Stimulated activated naive B cell treated with anti-CD40 and anti-IgM and Interleukin-4, amounts not matched to agents 10 μg/mL and 1 μg/mL and 100 μg/mL, for 72 hours (primary cell): ENCODE measurements around the gene ARL8B.
A peak's percentile ranks its signal among the peaks of the same experiment; 100 is the strongest.

Experiments
- ATAC-seq, 2 donors: fragments of 150-1000 bp; cut with Tn5 transposase; replicated peaks; 2 replicates each; pipeline ENCODE4 v1.10.0; 2021; ENCODE audit warnings: moderate library complexity in 1 of 2
- DNase-seq: peaks from one replicate; pipeline ENCODE4 v3.0.0; 2021
- H3K27ac Mint-ChIP-seq: one replicate; pipeline ENCODE4 v1.8.0; 2022; ENCODE audit warnings: mild to moderate bottlenecking, mixed read lengths
- H3K27me3 Mint-ChIP-seq, 2 donors: one replicate each; pipeline ENCODE4 v1.8.0; 2022; ENCODE audit warnings: mixed read lengths in 2 of 2
- H3K36me3 Mint-ChIP-seq, 2 donors: one replicate each; pipeline ENCODE4 v1.8.0; 2022; ENCODE audit warnings: mixed read lengths in 2 of 2, mild to moderate bottlenecking in 1 of 2
- H3K4me1 Mint-ChIP-seq, 2 donors: one replicate each; pipeline ENCODE4 v1.8.0; 2022; ENCODE audit warnings: mixed read lengths in 2 of 2, mild to moderate bottlenecking in 1 of 2
- H3K4me3 Mint-ChIP-seq, 2 donors: one replicate each; pipeline ENCODE4 v1.8.0; 2022; ENCODE audit warnings: mild to moderate bottlenecking in 2 of 2, mixed read lengths in 2 of 2, moderate library complexity in 1 of 2
- H3K9me3 Mint-ChIP-seq, 2 donors: one replicate each; pipeline ENCODE4 v1.8.0; 2022; ENCODE audit warnings: mixed read lengths in 2 of 2, mild to moderate bottlenecking in 1 of 2

The ARL8B gene

GRCh38 chr3:5191555-5192304 lies 69.6 kb downstream of the ARL8B start:
- peak overlapping the region; percentile 66 to 72 for H3K4me3 Mint-ChIP-seq

GRCh38 chr3:5192571-5193365 lies 70.7 kb downstream of the ARL8B start:
- Mint-ChIP-seq H3K9me3 (peaks cover 0 to 3% of the 10 kb centered on the region in 2 donors), H3K27me3 (no peaks in the 10 kb centered on the region), H3K4me3 (peak overlapping the region; percentile 66 to 72), H3K36me3 (peaks cover 72 to 85% of the 10 kb centered on the region in 2 donors), H3K27ac (peak overlapping the region; percentile 97), H3K4me1 (peaks cover 53 to 75% of the 10 kb centered on the region in 2 donors)
- ATAC-seq (no peak), DNase-seq (no peak)

More at GRCh38 chr3:5191555-5192304, 69.6 kb downstream of the ARL8B start:
- H3K27ac Mint-ChIP-seq: peak overlapping the region; percentile 97
- DNase-seq: no peak
- H3K36me3 Mint-ChIP-seq: peaks cover 64 to 74% of the 10 kb centered on the region in 2 donors
- H3K9me3 Mint-ChIP-seq: no peaks in the 10 kb centered on the region
- no peak for ATAC-seq
- H3K27me3 Mint-ChIP-seq: no peaks in the 10 kb centered on the region
- peaks cover 43 to 70% of the 10 kb centered on the region in 2 donors for H3K4me1 Mint-ChIP-seq

- H3K36me3 Mint-ChIP-seq: peaks cover 74 to 90% of the 10 kb centered on the region in 2 donors
- H3K4me1 Mint-ChIP-seq: peaks cover 60 to 91% of the 10 kb centered on the region in 2 donors
- no peak for DNase-seq
- peak overlapping the region; percentile 97 for H3K27ac Mint-ChIP-seq
- peak overlapping the region; percentile 61 to 62 for H3K4me3 Mint-ChIP-seq
- H3K9me3 Mint-ChIP-seq: peaks cover 0 to 4% of the 10 kb centered on the region in 2 donors
- no peak for ATAC-seq
- no peaks in the 10 kb centered on the region for H3K27me3 Mint-ChIP-seq
These were observed 72.2 kb downstream of the ARL8B start for GRCh38 chr3:5194341-5194740.

- no peaks in the 10 kb centered on the region for H3K27me3 Mint-ChIP-seq
- peak; percentile 35 to 39 for ATAC-seq
- peaks cover 0 to 4% of the 10 kb centered on the region in 2 donors for H3K9me3 Mint-ChIP-seq
- H3K4me3 Mint-ChIP-seq: peak overlapping the region; percentile 61 to 62
- H3K27ac Mint-ChIP-seq: peak overlapping the region; percentile 97
- peaks cover 74 to 88% of the 10 kb centered on the region in 2 donors for H3K36me3 Mint-ChIP-seq
- peaks cover 62 to 91% of the 10 kb centered on the region in 2 donors for H3K4me1 Mint-ChIP-seq
- DNase-seq: no peak
These were observed 72.9 kb downstream of the ARL8B start for GRCh38 chr3:5194801-5195509.

GRCh38 chr3:5195605-5196004 lies 73.5 kb downstream of the ARL8B start:
- Mint-ChIP-seq H3K4me3 (peak overlapping the region; percentile 61 to 62), H3K36me3 (peaks cover 72 to 87% of the 10 kb centered on the region in 2 donors), H3K9me3 (peaks cover 0 to 4% of the 10 kb centered on the region in 2 donors), H3K27me3 (no peaks in the 10 kb centered on the region), H3K4me1 (peaks cover 61 to 91% of the 10 kb centered on the region in 2 donors), H3K27ac (peak overlapping the region; percentile 97)
- DNase-seq: peak; percentile 44
- peak; percentile 15 to 17 for ATAC-seq

- peaks cover 64 to 93% of the 10 kb centered on the region in 2 donors for H3K4me1 Mint-ChIP-seq
- DNase-seq (no peak), ATAC-seq (no peak)
- peak overlapping the region; percentile 43 to 61 for H3K4me3 Mint-ChIP-seq
- H3K9me3 Mint-ChIP-seq: peaks cover 0 to 4% of the 10 kb centered on the region in 2 donors
- peak overlapping the region; percentile 97 for H3K27ac Mint-ChIP-seq
- peaks cover 75 to 88% of the 10 kb centered on the region in 2 donors for H3K36me3 Mint-ChIP-seq
- no peaks in the 10 kb centered on the region for H3K27me3 Mint-ChIP-seq
These were observed 74.9 kb downstream of the ARL8B start for GRCh38 chr3:5197022-5197421.

- Mint-ChIP-seq H3K4me3 (peak overlapping the region; percentile 43 to 69), H3K36me3 (peaks cover 69 to 85% of the 10 kb centered on the region in 2 donors), H3K9me3 (peaks cover 0 to 4% of the 10 kb centered on the region in 2 donors), H3K4me1 (peaks cover 61 to 93% of the 10 kb centered on the region in 2 donors), H3K27me3 (no peaks in the 10 kb centered on the region), H3K27ac (peak overlapping the region; percentile 97)
- DNase-seq (no peak), ATAC-seq (peak; percentile 74 to 76)
These were observed 75.6 kb downstream of the ARL8B start for GRCh38 chr3:5197470-5198312.

GRCh38 chr3:5198313-5198677 lies 76.2 kb downstream of the ARL8B start:
- Mint-ChIP-seq H3K27ac (peak overlapping the region; percentile 97), H3K4me1 (peaks cover 60 to 93% of the 10 kb centered on the region in 2 donors), H3K36me3 (peaks cover 66 to 85% of the 10 kb centered on the region in 2 donors), H3K27me3 (no peaks in the 10 kb centered on the region), H3K9me3 (peaks cover 0 to 4% of the 10 kb centered on the region in 2 donors), H3K4me3 (peak overlapping the region; percentile 43 to 69)
- DNase-seq (no peak), ATAC-seq (no peak)

GRCh38 chr3:5198986-5199731 lies 77.1 kb downstream of the ARL8B start:
- Mint-ChIP-seq H3K4me3 (peak overlapping the region; percentile 66), H3K36me3 (peaks cover 63 to 81% of the 10 kb centered on the region in 2 donors), H3K27me3 (no peaks in the 10 kb centered on the region), H3K4me1 (peaks cover 57 to 87% of the 10 kb centered on the region in 2 donors), H3K27ac (peak overlapping the region; percentile 97), H3K9me3 (peaks cover 0 to 4% of the 10 kb centered on the region in 2 donors)
- DNase-seq (peak; percentile 65), ATAC-seq (peak; percentile 64 to 66)

GRCh38 chr3:5201536-5201935 lies 79.4 kb downstream of the ARL8B start:
- no peak for DNase-seq
- H3K4me3 Mint-ChIP-seq: peak overlapping the region in 1 of 2 donors; percentile 39
- H3K27me3 Mint-ChIP-seq: no peaks in the 10 kb centered on the region
- ATAC-seq: no peak
- H3K27ac Mint-ChIP-seq: peak overlapping the region; percentile 84
- peaks cover 0 to 4% of the 10 kb centered on the region in 2 donors for H3K9me3 Mint-ChIP-seq
- peaks cover 54 to 87% of the 10 kb centered on the region in 2 donors for H3K4me1 Mint-ChIP-seq
- peaks cover 65 to 80% of the 10 kb centered on the region in 2 donors for H3K36me3 Mint-ChIP-seq

GRCh38 chr3:5202222-5202621 lies 80.1 kb downstream of the ARL8B start:
- Mint-ChIP-seq H3K27me3 (no peaks in the 10 kb centered on the region), H3K9me3 (peaks cover 0 to 4% of the 10 kb centered on the region in 2 donors), H3K36me3 (peaks cover 64 to 80% of the 10 kb centered on the region in 2 donors), H3K4me3 (no peak overlapping the region), H3K4me1 (peaks cover 49 to 82% of the 10 kb centered on the region in 2 donors), H3K27ac (peak overlapping the region; percentile 84)
- DNase-seq (no peak), ATAC-seq (no peak)

GRCh38 chr3:5205165-5205941 lies 83.3 kb downstream of the ARL8B start:
- Mint-ChIP-seq H3K36me3 (peaks cover 64 to 76% of the 10 kb centered on the region in 2 donors), H3K27me3 (no peaks in the 10 kb centered on the region), H3K4me3 (peak overlapping the region; percentile 72 to 74), H3K27ac (peak overlapping the region; percentile 98), H3K4me1 (peaks cover 38 to 53% of the 10 kb centered on the region in 2 donors), H3K9me3 (no peaks in the 10 kb centered on the region)
- peak; percentile 98 to 99 for ATAC-seq
- peak; percentile 84 for DNase-seq
